ENCODE measurements around the gene LMX1A. TPM values are rescaled to one million over a fixed set of nuclear protein-coding genes. Genes with fewer than 3 reads are reported as not detected.

LMX1A gene
- total RNA-seq, 1 donor from 2014 or later = 0.22 TPM

- DNase-seq (ENCODE audit: low spot score) (no peak), ATAC-seq (no peak)
These were observed 166.6 kb downstream of the LMX1A start for GRCh38 chr1:165189913-165190312.

DNA sequence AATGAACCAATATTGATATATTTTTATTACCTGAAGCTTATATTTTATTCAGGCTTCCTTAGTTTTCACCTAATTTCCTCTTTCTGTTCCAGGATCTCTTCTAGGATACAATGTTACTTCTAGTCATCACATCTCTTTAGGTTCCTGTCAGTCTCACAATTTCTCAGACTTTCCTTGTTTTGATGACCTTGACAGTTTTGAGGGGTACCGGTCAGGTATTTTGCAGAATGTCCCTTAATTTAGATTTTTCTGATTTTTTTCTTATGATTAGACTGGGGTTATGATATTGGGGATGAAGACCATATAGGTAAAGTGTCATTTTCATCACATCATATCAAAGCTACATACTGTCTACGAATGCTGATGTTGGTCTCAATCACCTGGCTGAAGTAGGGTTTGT, 167.5 kb downstream of the LMX1A start:
- intact Hi-C loops (cut with DNase I) = no loop called here
- ATAC-seq (no peak), DNase-seq (ENCODE audit: low spot score) (no peak)

More at GRCh38 chr1:165189913-165190312, 166.6 kb downstream of the LMX1A start:
- intact Hi-C loops (cut with DNase I) = no loop called here

GRCh38 chr1:165187031-165188009, 169.2 kb downstream of the LMX1A start:
- ATAC-seq (no peak), DNase-seq (ENCODE audit: low spot score) (no peak)
- intact Hi-C loops (cut with DNase I) = no loop called here

DNA sequence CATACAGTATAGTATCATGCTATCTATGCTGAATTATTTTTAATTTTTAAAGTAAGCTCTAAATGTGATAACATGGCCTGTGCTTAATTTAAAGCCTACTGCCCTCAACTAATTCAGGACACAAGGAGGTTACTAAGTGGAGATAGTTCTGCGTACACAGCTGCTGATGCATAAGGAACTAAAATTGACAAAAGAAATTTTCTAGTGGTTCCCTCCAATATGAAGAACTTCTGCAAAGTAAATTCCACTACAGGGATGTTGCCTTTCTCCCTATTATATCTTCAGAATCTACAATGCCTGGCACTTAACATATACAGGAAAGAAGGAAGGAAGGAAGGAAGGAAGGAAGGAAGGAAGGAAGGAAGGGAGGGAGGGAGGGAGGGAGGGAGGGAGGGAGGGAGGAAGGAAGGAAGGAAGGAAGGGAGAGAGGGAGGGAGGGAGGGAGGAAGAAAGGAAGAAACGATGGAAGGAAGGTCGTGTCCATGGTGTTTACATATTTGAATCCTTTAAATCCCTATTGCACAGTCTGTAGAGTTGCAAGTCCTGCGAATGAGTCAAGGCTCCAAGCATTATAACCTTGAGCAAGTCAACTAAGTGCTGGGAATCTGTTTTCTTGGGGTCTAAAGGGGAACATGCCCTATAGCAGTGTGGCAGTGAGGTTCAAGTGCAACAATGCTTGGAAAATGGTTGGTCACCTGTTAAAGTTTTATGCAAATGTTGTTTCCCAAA, 171.2 kb downstream of the LMX1A start:
- intact Hi-C loops (cut with DNase I) = no loop called here
- no peak for ATAC-seq
- no peak for DNase-seq (ENCODE audit: low spot score)

- intact Hi-C loops (cut with DNase I) = no loop called here
- no peak for DNase-seq (ENCODE audit: low spot score)
These were observed 173.5 kb downstream of the LMX1A start for GRCh38 chr1:165182975-165183374.

DNA sequence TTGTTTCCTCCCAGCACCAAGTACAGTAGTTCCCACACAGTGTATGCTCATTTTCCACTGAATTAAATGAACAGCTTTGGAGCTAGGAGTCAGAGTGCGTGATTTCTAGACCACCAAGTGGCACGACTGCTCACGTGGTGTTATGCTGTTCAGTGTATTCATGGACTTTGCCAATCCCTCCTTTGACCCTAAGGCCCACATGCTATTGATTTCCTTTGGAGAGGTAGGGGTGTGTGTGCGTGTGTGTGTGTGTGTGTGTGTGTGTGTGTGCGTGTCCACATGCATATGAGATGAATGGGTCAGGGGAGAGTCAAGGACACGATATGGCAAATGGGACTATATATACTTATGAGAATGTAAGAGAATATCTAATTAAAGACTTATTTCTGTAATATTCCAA, 177.2 kb downstream of the LMX1A start:
- DNase-seq (ENCODE audit: low spot score) (no peak), ATAC-seq (no peak)
- intact Hi-C loops (cut with DNase I) = no loop called here

More at GRCh38 chr1:165182975-165183374, 173.5 kb downstream of the LMX1A start:
- no peak for ATAC-seq

GRCh38 chr1:165174491-165174890, 182.0 kb downstream of the LMX1A start:
- intact Hi-C loops (cut with DNase I) = no loop called here
- ATAC-seq (no peak), DNase-seq (ENCODE audit: low spot score) (no peak)

- no peak for DNase-seq (ENCODE audit: low spot score)
- intact Hi-C loops (cut with DNase I) = no loop called here
- no peak for ATAC-seq
These were observed 182.7 kb downstream of the LMX1A start for GRCh38 chr1:165173818-165174217.

- intact Hi-C loops (cut with DNase I) = no loop called here
- DNase-seq (ENCODE audit: low spot score) (no peak), ATAC-seq (no peak)
These were observed 183.1 kb downstream of the LMX1A start for GRCh38 chr1:165173409-165173808.

DNA sequence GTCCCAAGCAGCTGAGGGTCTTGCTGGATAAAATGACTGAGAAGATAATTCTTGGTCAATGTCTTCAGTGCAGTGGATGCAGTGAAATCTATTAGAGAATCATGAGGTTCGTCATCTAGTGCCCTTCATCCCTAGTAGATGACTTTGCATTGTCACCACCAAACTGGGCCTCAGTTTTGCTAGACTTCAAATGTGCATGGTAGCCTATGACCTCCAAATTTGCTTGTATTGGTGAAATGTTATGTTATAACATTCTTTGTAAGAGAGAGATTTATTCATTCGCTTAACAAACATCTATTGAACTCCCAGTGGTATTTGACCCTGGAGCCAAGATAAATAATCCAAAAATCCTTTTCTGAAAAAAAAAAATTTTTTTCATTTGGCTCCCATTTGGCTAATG, 183.8 kb downstream of the LMX1A start:
- intact Hi-C loops (cut with DNase I) = no loop called here
- DNase-seq (ENCODE audit: low spot score) (no peak), ATAC-seq (no peak)

GRCh38 chr1:165169729-165170128, 186.8 kb downstream of the LMX1A start:
- DNase-seq (ENCODE audit: low spot score) (no peak), ATAC-seq (no peak)
- intact Hi-C loops (cut with DNase I) = no loop called here

GRCh38 chr1:165169028-165169427, 187.5 kb downstream of the LMX1A start:
- DNase-seq (ENCODE audit: low spot score) = no peak
- intact Hi-C loops (cut with DNase I) = no loop called here
- no peak for ATAC-seq

GRCh38 chr1:165168467-165168866, 188.0 kb downstream of the LMX1A start:
- intact Hi-C loops (cut with DNase I) = no loop called here
- no peak for ATAC-seq
- no peak for DNase-seq (ENCODE audit: low spot score)

GRCh38 chr1:165162671-165163241, 193.8 kb downstream of the LMX1A start:
- DNase-seq (ENCODE audit: low spot score) = no peak
- intact Hi-C loops (cut with DNase I) = no loop called here
- ATAC-seq = no peak

- ATAC-seq = peak; percentile 30
- peak; percentile 61 for DNase-seq (ENCODE audit: low spot score)
- intact Hi-C loops (cut with DNase I) = no loop called here
These were observed 195.4 kb downstream of the LMX1A start for GRCh38 chr1:165161130-165161529.

DNA sequence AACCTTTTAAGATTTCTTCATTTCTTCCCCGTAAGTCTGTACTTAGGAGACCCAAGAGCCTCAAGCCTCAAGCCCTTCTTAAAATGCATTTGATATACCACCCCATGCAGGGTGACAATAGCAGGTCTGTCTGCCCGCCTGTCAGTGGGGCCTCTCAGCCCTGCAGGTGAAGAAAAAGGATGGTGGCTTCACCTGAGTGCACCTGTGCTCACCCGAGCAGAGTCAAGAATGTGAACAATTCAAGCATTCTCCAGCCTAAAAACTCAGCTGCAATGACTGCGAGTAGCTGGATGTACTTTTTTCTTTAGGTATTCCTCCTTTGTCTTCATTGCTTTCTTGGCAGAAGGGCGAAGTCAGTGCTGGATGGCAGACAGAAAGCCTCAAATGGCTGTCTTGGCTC, 203.3 kb downstream of the LMX1A start:
- DNase-seq (ENCODE audit: low spot score) (no peak), ATAC-seq (no peak)
- intact Hi-C loops (cut with DNase I) = no loop called here

DNA sequence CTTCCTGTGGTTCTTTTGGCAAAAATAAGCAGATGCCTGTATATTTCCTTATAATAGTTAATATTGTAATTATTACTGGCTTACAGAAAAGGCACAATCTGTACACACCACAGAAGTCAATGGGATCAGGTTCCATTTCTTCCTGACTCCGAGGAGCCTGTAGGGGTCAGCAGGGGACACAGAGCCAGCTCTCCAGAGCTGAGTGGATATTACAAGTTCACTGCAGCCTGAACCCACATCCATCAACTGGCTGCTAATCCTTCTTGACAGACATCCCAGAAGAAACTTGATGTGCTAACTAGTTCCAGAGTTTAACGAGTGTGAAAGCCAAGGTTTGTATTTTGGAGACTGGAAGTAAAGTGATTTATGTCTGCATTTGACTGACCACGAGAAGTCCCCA, 203.8 kb downstream of the LMX1A start:
- DNase-seq (ENCODE audit: low spot score) (no peak), ATAC-seq (no peak)
- intact Hi-C loops (cut with DNase I) = no loop called here

- intact Hi-C loops (cut with DNase I) = no loop called here
- no peak for ATAC-seq
- no peak for DNase-seq (ENCODE audit: low spot score)
These were observed 204.4 kb downstream of the LMX1A start for GRCh38 chr1:165152109-165152508.
